GM13976 (cell line): ENCODE measurements around the gene PYGO1.

Experiments
- DNase-seq: peaks from one replicate; pipeline ENCODE4 v3.0.0; 2012; ENCODE audit warnings: low spot score
- CTCF ChIP-seq: IDR thresholded peaks from 2 replicates; pipeline ENCODE4 v1.5.1; 2012; ENCODE audit warnings: borderline replicate concordance, mild to moderate bottlenecking; ENCODE audit not compliant: insufficient read depth; ENCODE audit errors: extremely low read depth, missing control alignments, control extremely low read depth
- in situ Hi-C: fragments of 300-500 bp; cut with MboI; formaldehyde crosslinking; loops from one replicate; pipeline ENCODE4 v1.12.0; 2022; ENCODE audit warnings: low sequenced_read_pairs, mixed read lengths, inconsistent platforms; ENCODE audit not compliant: unreplicated experiment

The PYGO1 gene

GRCh38 chr15:55555089-55555488 is 33.1 kb downstream of the PYGO1 start:
- TF ChIP-seq CTCF: no peak
- in situ Hi-C loops: no loop called here
- DNase-seq: no peak

- DNase-seq: no peak
- no peak for TF ChIP-seq CTCF
- in situ Hi-C loops: no loop called here
Observed at GRCh38 chr15:55552926-55553325, 35.2 kb downstream of the PYGO1 start.

GRCh38 chr15:55552451-55552850 is 35.7 kb downstream of the PYGO1 start:
- no peak for DNase-seq
- in situ Hi-C loops: no loop called here

GRCh38 chr15:55549305-55549704 is 38.8 kb downstream of the PYGO1 start:
- in situ Hi-C loops: no loop called here
- TF ChIP-seq CTCF: no peak
- no peak for DNase-seq

More at GRCh38 chr15:55552451-55552850, 35.7 kb downstream of the PYGO1 start:
- TF ChIP-seq CTCF: no peak

GRCh38 chr15:55546718-55547117 is 41.4 kb downstream of the PYGO1 start:
- no peak for DNase-seq
- in situ Hi-C loops: no loop called here
- TF ChIP-seq CTCF: no peak

- no peak for DNase-seq
- TF ChIP-seq CTCF: no peak
- in situ Hi-C loops: no loop called here
Observed at GRCh38 chr15:55535436-55535835, 52.7 kb downstream of the PYGO1 start.

- DNase-seq: no peak
Observed at GRCh38 chr15:55532944-55533343, 55.2 kb downstream of the PYGO1 start.

More at GRCh38 chr15:55532944-55533343, 55.2 kb downstream of the PYGO1 start:
- in situ Hi-C loops: no loop called here
- TF ChIP-seq CTCF: no peak
